ENCODE data around the gene ADIG. TPM values are rescaled to one million over a fixed set of nuclear protein-coding genes. Genes with fewer than 3 reads are reported as not detected.

ADIG gene
- total RNA-seq, 1 donor from 2014 or later, result not detected

GRCh38 chr20:38584099-38584763 is 3.2 kb downstream of the ADIG start:
- Histone ChIP-seq H3K27me3 (ENCODE audit: low read depth) (peaks cover 10% of the 10 kb centered on the region), H3K4me3 (no peak overlapping the region), H3K4me1 (no peaks in the 10 kb centered on the region), H3K27ac (no peak overlapping the region), H3K36me3 (no peaks in the 10 kb centered on the region), H3K9me3 (no peaks in the 10 kb centered on the region)
- TF ChIP-seq CTCF (IDR thresholded peaks at IDR 0.05), result no peak
- intact Hi-C loops (cut with DNase I), result no loop called here
- no peak for ATAC-seq
- no peak for DNase-seq

DNA sequence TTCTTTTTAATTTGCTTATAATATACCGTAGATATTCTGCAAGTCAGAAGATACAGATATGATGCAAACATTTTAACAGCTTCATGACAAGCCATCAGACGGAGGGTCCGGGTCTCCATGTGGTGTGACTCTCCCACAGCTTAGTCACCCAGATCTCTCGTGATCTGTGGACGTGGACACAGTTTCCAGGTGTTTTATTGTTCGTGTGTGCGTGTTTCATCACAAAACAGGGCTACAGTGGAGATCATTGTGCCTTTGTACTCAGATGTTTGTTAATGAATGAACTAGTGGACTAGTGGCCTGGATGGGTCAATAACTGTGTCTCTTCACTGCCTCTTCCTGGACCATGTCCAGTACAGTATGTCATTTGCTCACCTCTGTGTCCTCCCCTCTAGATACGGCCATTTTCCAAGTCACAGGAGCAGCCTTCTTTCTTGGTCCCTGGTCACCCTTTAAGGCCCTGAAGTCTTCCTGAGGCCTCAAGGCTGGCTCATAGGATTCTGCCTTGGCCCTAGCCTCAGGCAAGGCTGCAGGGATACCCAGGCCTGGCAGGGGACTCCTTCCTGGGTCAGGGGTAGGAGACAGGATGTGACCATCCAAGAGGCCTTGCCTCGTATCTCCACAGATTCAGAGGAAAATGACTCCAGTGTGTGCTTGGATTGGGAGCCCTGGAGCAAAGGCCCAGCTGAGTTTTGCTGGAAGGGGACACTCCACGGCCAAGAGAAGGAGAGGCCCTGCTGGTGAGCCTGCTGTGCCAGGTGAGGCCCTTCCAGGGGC is 4.6 kb downstream of the ADIG start:
- no peak for DNase-seq
- H3K9me3 ChIP-seq, result no peaks in the 10 kb centered on the region
- no peak for TF ChIP-seq CTCF (IDR thresholded peaks at IDR 0.05)
- intact Hi-C loops (cut with DNase I), result no loop called here
- H3K4me1 ChIP-seq, result no peaks in the 10 kb centered on the region
- no peak overlapping the region for H3K4me3 ChIP-seq
- peaks cover 10% of the 10 kb centered on the region for H3K27me3 ChIP-seq (ENCODE audit: low read depth)
- no peaks in the 10 kb centered on the region for H3K36me3 ChIP-seq
- no peak overlapping the region for H3K27ac ChIP-seq
- ATAC-seq, result no peak

DNA sequence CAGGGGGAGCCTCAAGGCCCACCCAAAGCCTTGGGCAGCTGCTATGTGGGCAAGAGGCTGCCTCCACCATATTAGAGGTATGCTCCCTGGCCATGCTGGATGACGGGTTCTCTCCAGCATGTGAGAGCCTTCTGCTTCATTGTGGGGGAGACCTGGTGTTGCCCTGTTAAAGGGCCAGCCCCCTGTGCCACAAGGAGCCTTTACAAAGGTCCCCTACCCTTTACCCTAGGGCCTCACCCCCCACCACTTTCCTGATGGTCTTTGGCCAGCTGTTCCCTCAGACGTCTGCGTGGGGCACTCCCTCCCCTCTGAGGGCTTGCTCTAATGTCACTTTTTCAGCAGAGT is 5.2 kb downstream of the ADIG start:
- no peak overlapping the region for H3K27ac ChIP-seq
- no peak for TF ChIP-seq CTCF (IDR thresholded peaks at IDR 0.05)
- H3K4me1 ChIP-seq, result no peaks in the 10 kb centered on the region
- peaks cover 10% of the 10 kb centered on the region for H3K27me3 ChIP-seq (ENCODE audit: low read depth)
- intact Hi-C loops (cut with DNase I), result no loop called here
- ATAC-seq, result no peak
- H3K36me3 ChIP-seq, result no peaks in the 10 kb centered on the region
- DNase-seq, result no peak
- no peaks in the 10 kb centered on the region for H3K9me3 ChIP-seq
- H3K4me3 ChIP-seq, result no peak overlapping the region

DNA sequence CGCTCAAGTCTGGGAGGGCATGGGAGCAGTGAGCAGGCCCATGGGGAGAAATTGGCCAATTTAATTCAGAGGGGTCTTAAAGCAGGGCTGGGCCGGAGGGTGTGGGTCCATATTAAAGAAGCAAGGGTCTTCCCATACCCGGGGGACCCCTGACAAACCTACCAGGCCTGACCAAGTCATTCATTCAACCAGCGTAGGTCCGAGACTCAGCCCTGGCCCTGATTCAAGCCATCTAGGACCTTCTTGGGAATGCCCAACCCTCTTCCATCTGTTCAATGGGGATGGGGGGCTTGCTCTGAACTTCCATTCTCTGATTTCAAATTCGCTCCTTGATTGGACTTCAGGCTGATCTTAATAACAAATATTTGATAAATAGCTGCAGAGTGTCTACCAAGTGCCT is 7.3 kb downstream of the ADIG start:
- no peak for TF ChIP-seq CTCF (IDR thresholded peaks at IDR 0.05)
- no peak for ATAC-seq
- no peak overlapping the region for H3K27ac ChIP-seq
- intact Hi-C loops (cut with DNase I), result no loop called here
- H3K9me3 ChIP-seq, result no peaks in the 10 kb centered on the region
- H3K4me3 ChIP-seq, result no peak overlapping the region
- DNase-seq, result no peak
- peaks cover 10% of the 10 kb centered on the region for H3K27me3 ChIP-seq (ENCODE audit: low read depth)
- H3K4me1 ChIP-seq, result no peaks in the 10 kb centered on the region
- no peaks in the 10 kb centered on the region for H3K36me3 ChIP-seq

GRCh38 chr20:38589351-38589750 is 8.4 kb downstream of the ADIG start:
- Histone ChIP-seq H3K9me3 (no peaks in the 10 kb centered on the region), H3K4me1 (no peaks in the 10 kb centered on the region), H3K36me3 (no peaks in the 10 kb centered on the region), H3K27me3 (ENCODE audit: low read depth) (peaks cover 10% of the 10 kb centered on the region), H3K27ac (no peak overlapping the region), H3K4me3 (no peak overlapping the region)
- ATAC-seq (no peak), DNase-seq (no peak)
- intact Hi-C loops (cut with DNase I), result no loop called here
- TF ChIP-seq CTCF (IDR thresholded peaks at IDR 0.05), result no peak

All from lower lobe of right lung (tissue), 2 donors.